AG09319 (cell line): ENCODE results near the gene HHLA2.

Source experiments
- DNase-seq: peaks from one replicate; pipeline ENCODE4 v3.0.0-alpha.2; 2010; ENCODE audit warnings: low read depth; ENCODE audit errors: extremely low read depth
- CTCF ChIP-seq: IDR thresholded peaks from 2 replicates; pipeline ENCODE4 v1.5.1; 2011; ENCODE audit warnings: low read depth, mild to moderate bottlenecking, inconsistent platforms, low read length, moderate library complexity

HHLA2 gene

GRCh38 chr3:108416111-108416869 is 119.9 kb downstream of the HHLA2 start:
- TF ChIP-seq CTCF, result no peak
- DNase-seq, result no peak

- no peak for DNase-seq
- no peak for TF ChIP-seq CTCF
Observed at GRCh38 chr3:108420926-108421325, 124.6 kb downstream of the HHLA2 start.
